GM21515 (cell line): ENCODE results near the gene ACE2.

Experiments
- ATAC-seq: cut with Tn5 transposase; IDR thresholded peaks from one replicate; pipeline ENCODE4 v1.9.1; 2021; ENCODE audit not compliant: unreplicated experiment

ACE2 gene

GRCh38 chrX:15512401-15512965 is 88.3 kb downstream of the ACE2 start:
- ATAC-seq: no peak

- ATAC-seq: no peak
These were observed 89.2 kb downstream of the ACE2 start for GRCh38 chrX:15511563-15511962.
